Gastrocnemius medialis (tissue), 4 donors: Measurements from ENCODE around the gene CEP126. TPM values are rescaled to one million over a fixed set of nuclear protein-coding genes. Genes with fewer than 3 reads are reported as not detected.
"Not testable (repeated sequence)": the region's sequence is repeated elsewhere in the genome, so short reads cannot be mapped to it uniquely, and the experiment has no call there.

Experiments
- ATAC-seq, 2 donors: fragments of 150-250 bp; one replicate each; pipeline ENCODE4 v1.9.1; 2016
- DNase-seq, 2 donors: peaks; one replicate each; pipeline ENCODE4 v3.0.0-alpha.2; 2019
- H3K27ac ChIP-seq, 4 donors: fragments of 200-600 bp; sonication (generic); 1 replicate in 1 of 4; 2 replicates in 3 of 4; pipeline ENCODE4 v1.5.1; 2016 to 2018; ENCODE audit warnings: mild to moderate bottlenecking in 2 of 4, moderate library complexity in 1 of 4
- H3K27me3 ChIP-seq, 3 donors: fragments of 200-600 bp; sonication (generic) in 2 of 3; 1 replicate in 1 of 3; 2 replicates in 2 of 3; pipeline versions ENCODE4 v1.5.1 to v1.6.0; 2016 to 2019; ENCODE audit warnings: mild to moderate bottlenecking in 1 of 3, moderate library complexity in 1 of 3
- H3K36me3 ChIP-seq, 2 donors: fragments of 200-600 bp; sonication (generic) in 1 of 2; one replicate each; pipeline ENCODE4 v1.5.1; 2017 to 2018
- H3K4me1 ChIP-seq, 2 donors: fragments of 200-600 bp; sonication (generic) in 1 of 2; one replicate each; pipeline ENCODE4 v1.5.1; 2016 to 2017; ENCODE audit warnings: mild to moderate bottlenecking in 2 of 2
- H3K4me3 ChIP-seq, 4 donors: fragments of 200-600 bp; sonication (generic) in 3 of 4; 1 replicate in 1 of 4; 2 replicates in 3 of 4; pipeline ENCODE4 v1.5.1; 2016 to 2019; ENCODE audit warnings: mild to moderate bottlenecking in 2 of 4
- H3K9me3 ChIP-seq, 3 donors: fragments of 200-600 bp; sonication (generic) in 2 of 3; 1 replicate in 1 of 3; 2 replicates in 2 of 3; pipeline ENCODE4 v1.5.1; 2016 to 2019
- POLR2A ChIP-seq, 2 donors: fragments of 450-650 bp; IDR thresholded peaks; one replicate each; pipeline ENCODE4 v1.6.1; 2017; ENCODE audit warnings: antibody characterized with exemption in 2 of 2, mild to moderate bottlenecking in 2 of 2, moderate library complexity in 2 of 2
- in situ Hi-C, 4 donors: fragments of 200-750 bp; cut with MboI; loops; one replicate each; pipeline versions ENCODE4 v1.15.0 to v1.8.0; 2017; ENCODE audit warnings: low sequenced_read_pairs in 4 of 4
- intact Hi-C: fragments of 100-400 bp; cut with DNase I; formaldehyde crosslinking; loops from one replicate; pipeline ENCODE4 v1.15.1; 2023; ENCODE audit warnings: low total_unique reads
- total RNA-seq, 4 donors: library from RNA; depleted of rRNA; stranded (reverse); fragments of >200 nt; gene quantifications; one replicate each; pipeline versions ENCODE4 v1.1.0 to v1.2.3, GENCODE V29; 2016
- TF ChIP-seq, protein P1 (sequence below), 5 experiments: fragments of 450-650 bp in 3 of 5; fragments of 200-600 bp in 2 of 5; sonication (generic) in 2 of 5; IDR thresholded peaks in 4 of 5; conservative IDR thresholded peaks in 1 of 5; 1 replicate in 4 of 5; 2 replicates in 1 of 5; pipeline ENCODE4 v1.5.1; 2016 to 2019; ENCODE audit warnings: antibody characterized with exemption in 5 of 5, mild to moderate bottlenecking in 3 of 5, moderate library complexity in 3 of 5

CEP126 gene
- total RNA-seq, 4 donors from 2014 or later: 0.42 to 0.63 (median 0.55) TPM

DNA sequence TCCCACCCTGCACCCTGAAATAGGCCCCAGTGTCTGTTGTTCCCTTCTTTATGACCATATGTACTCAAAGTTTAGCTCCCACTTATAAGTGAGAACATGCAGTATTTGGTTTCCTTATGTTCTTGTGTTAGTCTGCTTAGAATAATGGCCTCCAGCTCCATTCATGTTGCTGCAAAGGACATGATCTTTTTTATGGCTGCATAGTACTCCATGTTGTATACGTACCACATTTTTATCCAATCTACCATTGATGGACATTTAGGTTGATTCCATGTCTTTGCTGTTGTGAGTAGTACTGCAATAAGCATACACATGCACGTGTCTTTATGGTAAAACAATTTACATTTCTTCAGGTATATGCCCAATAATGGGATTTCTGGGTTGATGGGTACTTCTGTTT, 60.9 kb downstream of the CEP126 start:
- no peak for TF ChIP-seq POLR2A (IDR thresholded peaks at IDR 0.05)
- TF ChIP-seq, protein P1, sequence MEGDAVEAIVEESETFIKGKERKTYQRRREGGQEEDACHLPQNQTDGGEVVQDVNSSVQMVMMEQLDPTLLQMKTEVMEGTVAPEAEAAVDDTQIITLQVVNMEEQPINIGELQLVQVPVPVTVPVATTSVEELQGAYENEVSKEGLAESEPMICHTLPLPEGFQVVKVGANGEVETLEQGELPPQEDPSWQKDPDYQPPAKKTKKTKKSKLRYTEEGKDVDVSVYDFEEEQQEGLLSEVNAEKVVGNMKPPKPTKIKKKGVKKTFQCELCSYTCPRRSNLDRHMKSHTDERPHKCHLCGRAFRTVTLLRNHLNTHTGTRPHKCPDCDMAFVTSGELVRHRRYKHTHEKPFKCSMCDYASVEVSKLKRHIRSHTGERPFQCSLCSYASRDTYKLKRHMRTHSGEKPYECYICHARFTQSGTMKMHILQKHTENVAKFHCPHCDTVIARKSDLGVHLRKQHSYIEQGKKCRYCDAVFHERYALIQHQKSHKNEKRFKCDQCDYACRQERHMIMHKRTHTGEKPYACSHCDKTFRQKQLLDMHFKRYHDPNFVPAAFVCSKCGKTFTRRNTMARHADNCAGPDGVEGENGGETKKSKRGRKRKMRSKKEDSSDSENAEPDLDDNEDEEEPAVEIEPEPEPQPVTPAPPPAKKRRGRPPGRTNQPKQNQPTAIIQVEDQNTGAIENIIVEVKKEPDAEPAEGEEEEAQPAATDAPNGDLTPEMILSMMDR (IDR thresholded peaks at IDR 0.05 in 4 of 5, conservative IDR thresholded peaks at IDR 0.05 in 1 of 5): no peak
- Histone ChIP-seq H3K4me1 (no peaks in the 10 kb centered on the region), H3K27ac (no peak overlapping the region), H3K9me3 (no peaks in the 10 kb centered on the region), H3K27me3 (no peaks in the 10 kb centered on the region), H3K4me3 (no peak overlapping the region), H3K36me3 (no peaks in the 10 kb centered on the region)
- DNase-seq (no peak), ATAC-seq (no peak)
- intact Hi-C loops: no loop called here
- in situ Hi-C loops: no loop called here

DNA sequence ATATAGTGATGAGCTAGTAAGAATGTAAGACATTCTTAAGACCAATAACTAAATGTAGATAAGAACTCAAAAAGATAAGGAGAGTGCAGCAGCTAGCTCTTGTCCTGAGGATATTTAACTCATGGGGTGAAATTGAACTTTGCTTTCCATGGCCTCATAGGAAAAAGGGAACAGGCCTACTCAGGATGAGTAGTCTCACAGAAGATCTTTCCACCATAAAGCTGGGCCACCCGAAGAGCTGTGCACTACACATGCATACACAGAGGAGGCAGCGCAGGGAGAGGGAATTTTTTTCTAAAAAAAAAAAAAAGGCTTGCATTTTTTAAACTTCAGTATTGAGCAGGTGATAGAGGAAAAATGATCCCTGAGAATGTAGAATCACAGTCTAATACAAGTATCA, 72.6 kb downstream of the CEP126 start:
- Histone ChIP-seq H3K27ac (no peak overlapping the region), H3K4me1 (no peaks in the 10 kb centered on the region), H3K4me3 (no peak overlapping the region), H3K27me3 (no peaks in the 10 kb centered on the region), H3K9me3 (no peaks in the 10 kb centered on the region), H3K36me3 (no peaks in the 10 kb centered on the region)
- DNase-seq (no peak), ATAC-seq (no peak)
- TF ChIP-seq, protein P1 (IDR thresholded peaks at IDR 0.05 in 4 of 5, conservative IDR thresholded peaks at IDR 0.05 in 1 of 5): no peak
- TF ChIP-seq POLR2A (IDR thresholded peaks at IDR 0.05): no peak
- intact Hi-C loops: no loop called here
- in situ Hi-C loops: no loop called here

DNA sequence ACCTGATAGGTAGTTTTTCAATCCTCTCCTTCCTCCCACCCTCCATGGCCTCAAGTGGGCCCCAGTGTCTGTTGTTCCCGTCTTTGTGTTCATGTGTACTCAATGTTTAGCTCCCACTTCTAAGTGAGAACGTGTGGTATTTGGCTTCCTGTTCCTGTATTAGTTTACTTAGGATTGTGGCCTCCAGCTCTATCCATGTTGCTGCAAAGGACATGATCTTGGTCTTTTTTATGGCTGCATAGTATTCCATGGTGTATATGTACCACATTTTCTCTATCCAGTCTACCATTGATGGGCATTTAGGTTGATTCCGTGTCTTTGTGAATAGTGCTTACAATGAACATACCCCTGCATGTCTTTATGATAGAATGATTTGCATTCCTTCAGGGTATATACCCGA, 78.4 kb downstream of the CEP126 start:
- Histone ChIP-seq H3K4me1 (no peaks in the 10 kb centered on the region), H3K36me3 (peaks cover 0 to 4% of the 10 kb centered on the region in 2 donors), H3K9me3 (no peaks in the 10 kb centered on the region), H3K27ac (no peak overlapping the region), H3K27me3 (no peaks in the 10 kb centered on the region), H3K4me3 (no peak overlapping the region)
- intact Hi-C loops: no loop called here
- no peak for DNase-seq
- ATAC-seq: no peak
- in situ Hi-C loops: no loop called here
- TF ChIP-seq POLR2A (IDR thresholded peaks at IDR 0.05): no peak
- TF ChIP-seq, protein P1 (IDR thresholded peaks at IDR 0.05 in 4 of 5, conservative IDR thresholded peaks at IDR 0.05 in 1 of 5): no peak

DNA sequence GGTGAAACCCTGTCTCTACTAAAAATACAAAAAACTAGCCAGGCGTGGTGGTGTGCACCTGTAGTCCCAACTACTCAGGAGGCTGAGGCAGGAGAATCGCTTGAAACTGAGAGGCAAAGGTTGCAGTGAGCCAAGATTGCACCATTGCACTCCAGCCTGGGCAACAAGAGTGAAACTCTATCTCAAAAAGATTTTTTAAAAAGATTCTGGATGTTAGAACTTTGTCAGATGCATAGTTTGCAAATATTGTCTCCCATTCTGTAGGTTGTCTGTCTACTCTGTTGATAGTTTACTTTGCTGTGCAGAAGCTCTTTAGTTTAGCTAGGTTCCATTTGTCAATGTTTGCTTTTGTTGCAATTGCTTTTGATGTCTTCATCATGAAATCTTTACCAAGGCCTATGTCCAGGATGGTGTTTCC, 79.3 kb downstream of the CEP126 start:
- H3K9me3 ChIP-seq, ATAC-seq, DNase-seq, in situ Hi-C loops, H3K27ac ChIP-seq, H3K36me3 ChIP-seq, H3K27me3 ChIP-seq, H3K4me3 ChIP-seq, H3K4me1 ChIP-seq, intact Hi-C loops: not testable (repeated sequence)

DNA sequence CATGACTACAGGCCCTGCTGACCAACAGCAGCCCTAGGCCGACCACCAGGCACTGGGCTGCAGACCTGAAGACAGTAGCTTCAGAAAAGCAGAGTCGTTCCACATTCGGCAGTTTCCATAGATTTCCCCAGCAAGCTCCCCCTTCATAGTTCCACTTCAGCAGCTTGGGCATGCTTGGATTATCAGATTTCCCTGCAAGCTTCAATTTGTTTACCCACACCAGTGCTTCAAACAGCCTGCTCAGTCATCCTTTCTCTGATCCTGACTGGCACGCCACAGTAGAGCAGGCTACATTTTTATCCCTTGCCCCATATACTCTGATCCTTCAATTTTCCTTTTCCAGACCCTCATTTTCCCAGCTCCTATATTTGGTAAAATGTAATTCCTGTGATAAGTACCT, 81.3 kb downstream of the CEP126 start:
- no peak overlapping the region for H3K4me3 ChIP-seq
- intact Hi-C loops (no loop called here), in situ Hi-C loops (no loop called here)
- no peak overlapping the region for H3K27ac ChIP-seq
- ATAC-seq (no peak), DNase-seq (no peak)
- peaks cover 0 to 4% of the 10 kb centered on the region in 2 donors for H3K36me3 ChIP-seq
- no peaks in the 10 kb centered on the region for H3K27me3 ChIP-seq
- no peaks in the 10 kb centered on the region for H3K4me1 ChIP-seq
- H3K9me3 ChIP-seq: no peaks in the 10 kb centered on the region
- TF ChIP-seq POLR2A (IDR thresholded peaks at IDR 0.05): no peak
- TF ChIP-seq, protein P1 (IDR thresholded peaks at IDR 0.05 in 4 of 5, conservative IDR thresholded peaks at IDR 0.05 in 1 of 5): no peak
